Lower leg skin (tissue), 3 donors: ENCODE measurements around the gene CACNA1B.

Source experiments
- CTCF ChIP-seq, 3 donors: fragments of 450-650 bp; IDR thresholded peaks; one replicate each; pipeline ENCODE4 v1.5.1; 2016; ENCODE audit warnings: antibody characterized with exemption in 3 of 3, mild to moderate bottlenecking in 3 of 3, moderate library complexity in 2 of 3
- POLR2A ChIP-seq, 2 donors: fragments of 450-650 bp; IDR thresholded peaks; one replicate each; pipeline ENCODE4 v1.6.1; 2016 to 2017; ENCODE audit warnings: antibody characterized with exemption in 2 of 2, mild to moderate bottlenecking in 1 of 2, moderate library complexity in 1 of 2

GRCh38 chr9:137963525-137963924 is 85.9 kb downstream of the CACNA1B start:
- TF ChIP-seq CTCF (IDR thresholded peaks at IDR 0.05): no peak
- TF ChIP-seq POLR2A (IDR thresholded peaks at IDR 0.05): no peak
